K562 (cell line): ENCODE results near the gene MRPL9. TPM values are rescaled to one million over a fixed set of nuclear protein-coding genes. Genes with fewer than 3 reads are reported as not detected.

Source experiments
- ATAC-seq: fragments of 200-7000 bp; cut with Tn5 transposase; 3 replicates; pipeline ENCODE4 v1.9.1; 2020; ENCODE audit warnings: moderate library complexity
- BruUV-seq: library from RNA; stranded (reverse); fragments of 400-500 nt; replicated peaks from 2 replicates; lab custom pipeline; 2021; lab: Mats Ljungman, UMichigan
- CTCF ChIA-PET: fragments of 300-600 bp; formaldehyde crosslinking; extraction: SDS; loops from one replicate; lab custom pipeline; 2021; ENCODE audit warnings: low intra/inter-chr PET ratio; lab: Yijun Ruan, JAX
- POLR2A ChIA-PET: fragments of 300-600, 350-650 bp; sonication (Branson Sonifier 250); formaldehyde crosslinking; extraction: SDS; loops from one replicate; lab custom pipeline; 2021; ENCODE audit warnings: antibody characterized with exemption, inconsistent platforms; lab: Yijun Ruan, JAX
- DNase-seq, 4 experiments: peaks; one replicate each; pipeline versions ENCODE4 v3.0.0 to v3.0.0-alpha.2; 2011 to 2018; ENCODE audit warnings: low spot score in 3 of 4, mixed read lengths in 3 of 4; ENCODE audit errors: extremely low read depth in 1 of 4
- FAIRE-seq: peaks from 2 replicates; lab custom pipeline; 2011; peaks lifted over from hg19 to GRCh38; lab: Jason Lieb, UNC
- H2AFZ ChIP-seq: 2 replicates; pipeline ENCODE4 v1.6.0; 2011; ENCODE audit warnings: low read depth, low read length, control low read depth, inconsistent platforms
- H3K27ac ChIP-seq: fragments of 200-600 bp; 3 replicates; pipeline ENCODE4 v1.8.0; 2011; ENCODE audit warnings: low read depth, mild to moderate bottlenecking, control low read depth, inconsistent platforms, low read length, moderate library complexity, mixed read lengths; ENCODE audit errors: extremely low read depth
- H3K27me3 ChIP-seq, 2 experiments: fragments of 300-600 bp in 1 of 2; 2 replicates in 1 of 2; 3 replicates in 1 of 2; pipeline versions ENCODE4 v1.6.0 to v1.8.0; 2011; ENCODE audit warnings: inconsistent platforms in 2 of 2, low read length in 2 of 2, mild to moderate bottlenecking in 1 of 2, mixed read lengths in 1 of 2, moderate library complexity in 1 of 2; ENCODE audit not compliant: control insufficient read depth in 2 of 2, insufficient read depth in 2 of 2
- H3K36me3 ChIP-seq: fragments of 300-600 bp; 3 replicates; pipeline ENCODE4 v1.8.0; 2011; ENCODE audit warnings: mild to moderate bottlenecking, low read length, inconsistent platforms; ENCODE audit not compliant: control insufficient read depth, insufficient read depth
- H3K4me1 ChIP-seq, 2 experiments: fragments of 200-600 bp in 1 of 2; replicated peaks in 1 of 2; 2 replicates in 1 of 2; 3 replicates in 1 of 2; pipeline versions ENCODE4 v1.5.1 to v1.8.0; 2011; ENCODE audit warnings: inconsistent platforms in 2 of 2, low read length in 2 of 2, mild to moderate bottlenecking in 1 of 2, mixed read lengths in 1 of 2, moderate library complexity in 1 of 2; ENCODE audit not compliant: control insufficient read depth in 2 of 2, insufficient read depth in 2 of 2
- H3K4me2 ChIP-seq: 2 replicates; pipeline ENCODE4 v1.6.1; 2011; ENCODE audit warnings: low read length, control low read depth, inconsistent platforms, mixed read lengths; ENCODE audit not compliant: insufficient read depth
- H3K4me3 ChIP-seq: fragments of 200-600 bp; sonication (generic), shearing (Covaris generic); 2 replicates; pipeline ENCODE4 v1.5.1; 2016; ENCODE audit warnings: control low read depth, inconsistent platforms
- H3K79me2 ChIP-seq: fragments of 200-600 bp; 3 replicates; pipeline ENCODE4 v1.8.0; 2011; ENCODE audit warnings: low read length, inconsistent platforms; ENCODE audit not compliant: control insufficient read depth, insufficient read depth
- H3K9ac ChIP-seq, 2 experiments: 2 replicates each; pipeline versions ENCODE4 v1.6.0 to v1.6.1; 2011; ENCODE audit warnings: low read depth in 2 of 2, low read length in 2 of 2, control low read depth in 1 of 2, inconsistent platforms in 1 of 2, mild to moderate bottlenecking in 1 of 2, mixed read lengths in 1 of 2; ENCODE audit not compliant: insufficient read depth in 1 of 2
- H3K9me1 ChIP-seq: one replicate; pipeline ENCODE4 v1.6.0; 2011; ENCODE audit warnings: inconsistent platforms, mild to moderate bottlenecking, low read length, moderate library complexity; ENCODE audit not compliant: control insufficient read depth, insufficient read depth
- H3K9me3 ChIP-seq: replicated peaks from 2 replicates; pipeline ENCODE4 v1.5.1; 2011; ENCODE audit warnings: low read depth, low read length, inconsistent platforms; ENCODE audit not compliant: control insufficient read depth, insufficient read depth
- H4K20me1 ChIP-seq: replicated peaks from 2 replicates; pipeline ENCODE4 v1.6.1; 2011; ENCODE audit warnings: low read length, inconsistent platforms, mixed read lengths; ENCODE audit not compliant: control insufficient read depth, insufficient read depth
- BRF2 ChIP-seq: IDR thresholded peaks from 3 replicates; pipeline ENCODE4 v1.6.1; 2011; ENCODE audit warnings: borderline replicate concordance, mild to moderate bottlenecking; ENCODE audit not compliant: insufficient read length, insufficient read depth
- CHD1 ChIP-seq: fragments of 200-600 bp; sonication (generic); IDR thresholded peaks from one replicate; pipeline ENCODE4 v1.6.1; 2012; ENCODE audit warnings: mild to moderate bottlenecking, moderate library complexity, low read length, inconsistent platforms
- E2F6 ChIP-seq, 2 experiments: IDR thresholded peaks; 2 replicates each; pipeline ENCODE4 v1.6.1; 2011; ENCODE audit warnings: borderline replicate concordance in 1 of 2, control low read depth in 1 of 2, low read depth in 1 of 2, low read length in 1 of 2, mild to moderate bottlenecking in 1 of 2, mixed read lengths in 1 of 2, moderate library complexity in 1 of 2; ENCODE audit not compliant: insufficient read depth in 1 of 2, insufficient read length in 1 of 2, poor library complexity in 1 of 2, severe bottlenecking in 1 of 2; ENCODE audit errors: extremely low read depth in 1 of 2
- IRF9 ChIP-seq: fragments of 450-650 bp; IDR thresholded peaks from 2 replicates; pipeline ENCODE4 v1.6.1; 2016; ENCODE audit warnings: missing biosample characterization, missing genetic modification characterization
- MAFK ChIP-seq: IDR thresholded peaks from 2 replicates; pipeline ENCODE4 v1.6.1; 2011; ENCODE audit warnings: low read length, improper control_type of control experiment
- PYGO2 ChIP-seq: fragments of 450-650 bp; IDR thresholded peaks from 2 replicates; pipeline ENCODE4 v1.6.1; 2016; ENCODE audit warnings: mild to moderate bottlenecking, missing genetic modification characterization, moderate library complexity, missing compliant biosample characterization
- RFX1 ChIP-seq: fragments of 450-650 bp; IDR thresholded peaks from 2 replicates; pipeline ENCODE4 v1.6.1; 2016; ENCODE audit warnings: mild to moderate bottlenecking, moderate library complexity
- ZNF3 ChIP-seq: fragments of 250-450 bp; sonication (Bioruptor Pico); IDR thresholded peaks from 2 replicates; pipeline ENCODE4 v1.5.0; 2021; ENCODE audit warnings: mild to moderate bottlenecking, moderate library complexity
- ZNF583 ChIP-seq: fragments of 250-450 bp; sonication (Bioruptor Pico); IDR thresholded peaks from 2 replicates; pipeline ENCODE4 v1.4.0; 2020
- WGBS: fragments of 100-300 bp; shearing (Covaris generic); methylation state at CpG from one replicate; pipeline ENCODE4 v1.1.6; 2016; ENCODE audit warnings: low coverage, mixed read lengths; ENCODE audit not compliant: insufficient coverage; ENCODE audit errors: missing lambda C conversion rate; 5-methylcytosine and 5-hydroxymethylcytosine counted together
- in situ Hi-C: fragments of 300-500 bp; cut with MboI; formaldehyde crosslinking; loops from 4 replicates; pipeline ENCODE4 v1.15.0; 2018; ENCODE audit warnings: inconsistent platforms, mixed read lengths
- intact Hi-C: fragments of 100-400 bp; cut with micrococcal nuclease; formaldehyde crosslinking; loops from 2 replicates; pipeline ENCODE4 v1.14.2; 2022
- polyA plus RNA-seq, 8 experiments: library from polyadenylated mRNA; depleted of rRNA in 4 of 8; stranded (reverse) in 5 of 8; unstranded in 3 of 8; fragments of >200 nt; fragmentation: Nextera tagmentation in 2 of 8; fragmentation: Illumina TruSeq in 1 of 8; extraction: Ambion mirVana in 2 of 8; extraction: Trizol in 1 of 8; gene quantifications; 2 replicates each; pipeline versions ENCODE4 v1.2.1 to v1.2.3, GENCODE V29; 2011 to 2014; ENCODE audit warnings: inconsistent platforms in 1 of 8, missing spikeins in 1 of 8
- total RNA-seq, 7 experiments: library from RNA; depleted of rRNA in 6 of 7; stranded (reverse); fragments of >200 nt in 6 of 7; fragmentation: Illumina TruSeq in 2 of 7; extraction: Trizol in 2 of 7; gene quantifications; 2 replicates each; pipeline versions ENCODE4 v1.2.1 to v1.2.3, GENCODE V29; 2011 to 2021; ENCODE audit warnings: low replicate concordance in 1 of 7
- TF ChIP-seq, protein P1 (sequence below): sonication (generic); formaldehyde crosslinking; IDR thresholded peaks from 2 replicates; pipeline ENCODE4 v1.8.0; 2022; ENCODE audit warnings: mild to moderate bottlenecking, missing genetic modification reagents, borderline replicate concordance
- TF ChIP-seq, protein P2 (sequence below): sonication (generic); formaldehyde crosslinking; IDR thresholded peaks from 2 replicates; pipeline ENCODE4 v1.8.1; 2023; ENCODE audit warnings: missing genetic modification reagents, mild to moderate bottlenecking, borderline replicate concordance

The MRPL9 gene
- total and polyA plus RNA-seq, 9 of the 15 experiments (the other 6 are each of a cell fraction or from before 2014, with no cell fraction given) = 38.0 to 162 (median 111) TPM

- BruUV-seq = no TSS peak
- Histone ChIP-seq H3K27me3 (peaks cover 41 to 51% of the 10 kb centered on the region in 2 experiments), H3K9me1 (no peaks in the 10 kb centered on the region), H3K4me2 (no peak overlapping the region), H4K20me1 (no peaks in the 10 kb centered on the region), H3K9me3 (peaks cover 12% of the 10 kb centered on the region), H3K4me1 (no peaks in the 10 kb centered on the region), H3K27ac (no peak overlapping the region), H3K36me3 (no peaks in the 10 kb centered on the region), H3K79me2 (no peaks in the 10 kb centered on the region), H3K4me3 (no peak overlapping the region), H3K9ac (no peak overlapping the region), H2AFZ (no peak overlapping the region)
- no peak for DNase-seq
- no peak for FAIRE-seq
- CTCF ChIA-PET = interaction anchor here (0.6 to 2.1 kb wide), 2 partner anchors 289 to 525 kb away, joined by 3 to 8 read pairs; no protein-coding TSS in a partner anchor
- POLR2A ChIA-PET = interaction anchor here (0.6 kb wide), 1 partner anchor 250 kb away, joined by 3 read pairs; no protein-coding TSS in a partner anchor
- in situ Hi-C loops (loop anchor here (10.0 kb wide), 1 partner anchor 288 kb away; no protein-coding TSS in a partner anchor), intact Hi-C loops (loop anchor here (10.0 kb wide), 1 partner anchor 388 kb away; the partner anchor contains the start of gene RFX5)
- 0% methylated on average over 3 of the region's 3 CpGs for WGBS
- ATAC-seq = no peak
- TF ChIP-seq IRF9 (no peak), RFX1 (no peak), ZNF3 (CRISPR knock-in tag) (no peak), E2F6 (IDR thresholded peaks at IDR 0.05; ENCODE audit: borderline replicate concordance in 1 of 2, extremely low read depth in 1 of 2, insufficient read depth in 1 of 2, insufficient read length in 1 of 2, low read depth in 1 of 2, low read length in 1 of 2, poor library complexity in 1 of 2, severe bottlenecking in 1 of 2) (no peak), ZNF583 (CRISPR knock-in tag) (no peak), CHD1 (no peak), BRF2 (no peak), PYGO2 (tag) (no peak), MAFK (no peak)
- TF ChIP-seq, protein P1, sequence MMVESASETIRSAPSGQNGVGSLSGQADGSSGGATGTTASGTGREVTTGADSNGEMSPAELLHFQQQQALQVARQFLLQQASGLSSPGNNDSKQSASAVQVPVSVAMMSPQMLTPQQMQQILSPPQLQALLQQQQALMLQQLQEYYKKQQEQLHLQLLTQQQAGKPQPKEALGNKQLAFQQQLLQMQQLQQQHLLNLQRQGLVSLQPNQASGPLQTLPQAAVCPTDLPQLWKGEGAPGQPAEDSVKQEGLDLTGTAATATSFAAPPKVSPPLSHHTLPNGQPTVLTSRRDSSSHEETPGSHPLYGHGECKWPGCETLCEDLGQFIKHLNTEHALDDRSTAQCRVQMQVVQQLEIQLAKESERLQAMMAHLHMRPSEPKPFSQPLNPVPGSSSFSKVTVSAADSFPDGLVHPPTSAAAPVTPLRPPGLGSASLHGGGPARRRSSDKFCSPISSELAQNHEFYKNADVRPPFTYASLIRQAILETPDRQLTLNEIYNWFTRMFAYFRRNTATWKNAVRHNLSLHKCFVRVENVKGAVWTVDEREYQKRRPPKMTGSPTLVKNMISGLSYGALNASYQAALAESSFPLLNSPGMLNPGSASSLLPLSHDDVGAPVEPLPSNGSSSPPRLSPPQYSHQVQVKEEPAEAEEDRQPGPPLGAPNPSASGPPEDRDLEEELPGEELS (CRISPR knock-in tag) = no peak
- TF ChIP-seq, protein P2, sequence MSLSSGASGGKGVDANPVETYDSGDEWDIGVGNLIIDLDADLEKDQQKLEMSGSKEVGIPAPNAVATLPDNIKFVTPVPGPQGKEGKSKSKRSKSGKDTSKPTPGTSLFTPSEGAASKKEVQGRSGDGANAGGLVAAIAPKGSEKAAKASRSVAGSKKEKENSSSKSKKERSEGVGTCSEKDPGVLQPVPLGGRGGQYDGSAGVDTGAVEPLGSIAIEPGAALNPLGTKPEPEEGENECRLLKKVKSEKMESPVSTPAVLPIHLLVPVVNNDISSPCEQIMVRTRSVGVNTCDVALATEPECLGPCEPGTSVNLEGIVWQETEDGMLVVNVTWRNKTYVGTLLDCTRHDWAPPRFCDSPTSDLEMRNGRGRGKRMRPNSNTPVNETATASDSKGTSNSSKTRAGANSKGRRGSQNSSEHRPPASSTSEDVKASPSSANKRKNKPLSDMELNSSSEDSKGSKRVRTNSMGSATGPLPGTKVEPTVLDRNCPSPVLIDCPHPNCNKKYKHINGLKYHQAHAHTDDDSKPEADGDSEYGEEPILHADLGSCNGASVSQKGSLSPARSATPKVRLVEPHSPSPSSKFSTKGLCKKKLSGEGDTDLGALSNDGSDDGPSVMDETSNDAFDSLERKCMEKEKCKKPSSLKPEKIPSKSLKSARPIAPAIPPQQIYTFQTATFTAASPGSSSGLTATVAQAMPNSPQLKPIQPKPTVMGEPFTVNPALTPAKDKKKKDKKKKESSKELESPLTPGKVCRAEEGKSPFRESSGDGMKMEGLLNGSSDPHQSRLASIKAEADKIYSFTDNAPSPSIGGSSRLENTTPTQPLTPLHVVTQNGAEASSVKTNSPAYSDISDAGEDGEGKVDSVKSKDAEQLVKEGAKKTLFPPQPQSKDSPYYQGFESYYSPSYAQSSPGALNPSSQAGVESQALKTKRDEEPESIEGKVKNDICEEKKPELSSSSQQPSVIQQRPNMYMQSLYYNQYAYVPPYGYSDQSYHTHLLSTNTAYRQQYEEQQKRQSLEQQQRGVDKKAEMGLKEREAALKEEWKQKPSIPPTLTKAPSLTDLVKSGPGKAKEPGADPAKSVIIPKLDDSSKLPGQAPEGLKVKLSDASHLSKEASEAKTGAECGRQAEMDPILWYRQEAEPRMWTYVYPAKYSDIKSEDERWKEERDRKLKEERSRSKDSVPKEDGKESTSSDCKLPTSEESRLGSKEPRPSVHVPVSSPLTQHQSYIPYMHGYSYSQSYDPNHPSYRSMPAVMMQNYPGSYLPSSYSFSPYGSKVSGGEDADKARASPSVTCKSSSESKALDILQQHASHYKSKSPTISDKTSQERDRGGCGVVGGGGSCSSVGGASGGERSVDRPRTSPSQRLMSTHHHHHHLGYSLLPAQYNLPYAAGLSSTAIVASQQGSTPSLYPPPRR (CRISPR knock-in tag) = no peak
Observed at GRCh38 chr1:151733126-151733525, 30.2 kb downstream of the MRPL9 start.
